Measurements from ENCODE around the gene RAP1GAP2. TPM values are rescaled to one million over a fixed set of nuclear protein-coding genes. Genes with fewer than 3 reads are reported as not detected.

RAP1GAP2 gene
- total and polyA plus RNA-seq, 2 experiments from 2014 or later: 0.74 to 3.8 TPM

DNA sequence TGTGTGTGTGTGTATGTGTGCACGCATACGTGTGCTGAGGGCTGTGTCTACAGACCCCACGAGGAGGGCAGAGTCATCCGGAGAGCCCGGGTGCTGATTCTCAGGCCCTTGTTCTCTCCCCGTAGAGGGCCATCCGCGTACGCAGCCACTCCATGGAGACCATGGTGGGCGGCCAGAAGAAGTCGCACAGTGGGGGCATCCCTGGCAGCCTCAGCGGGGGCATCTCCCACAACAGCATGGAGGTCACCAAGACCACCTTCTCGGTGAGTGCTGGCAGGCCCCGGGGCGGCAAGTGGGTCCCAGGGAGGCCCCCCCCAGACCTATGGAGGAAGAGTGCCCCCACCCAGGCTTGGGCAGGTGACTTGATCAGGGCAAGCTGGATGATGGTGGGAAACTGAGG lies 221.7 kb downstream of the RAP1GAP2 start:
- DNase-seq: no peak
- Histone ChIP-seq H3K4me3 (no peak overlapping the region), H3K79me2 (ENCODE audit: insufficient read depth) (no peaks in the 10 kb centered on the region), H3F3A (ENCODE audit: insufficient read depth) (no peaks in the 10 kb centered on the region), H3K27me3 (replicated peaks; ENCODE audit: insufficient read depth) (no peaks in the 10 kb centered on the region), H4K20me1 (ENCODE audit: insufficient read depth) (no peaks in the 10 kb centered on the region), H3K9me3 (ENCODE audit: low read depth) (peaks cover 6% of the 10 kb centered on the region), H3K9me2 (ENCODE audit: insufficient read depth) (no peaks in the 10 kb centered on the region), H3K9ac (no peak overlapping the region), H2AFZ (no peak overlapping the region), H3K27ac (no peak overlapping the region), H3K4me2 (ENCODE audit: unreplicated experiment) (no peak overlapping the region), H3K4me1 (ENCODE audit: insufficient read depth) (no peaks in the 10 kb centered on the region), H3K36me3 (ENCODE audit: low read depth) (0 out of 2 replicates have a peak, but pooled peaks cover 6% of the 10 kb centered on the region)
- WGBS, 2 experiments (ENCODE audit: low coverage in 1 of 2, low lambda C conversion rate in 2 of 2, missing lambda C conversion rate in 2 of 2): 96 to 97% methylated on average over 11 to 14 of the region's 15 CpGs
- TF ChIP-seq EZH2 (IDR thresholded peaks at IDR 0.05; ENCODE audit: insufficient read depth, poor library complexity, severe bottlenecking) (no peak), EZH2phosphoT487 (IDR thresholded peaks at IDR 0.05; ENCODE audit: insufficient read depth, low read depth) (no peak)
- in situ Hi-C loops (cut with MboI): loop anchor here (10.0 kb wide), 1 partner anchor 193 kb away; no protein-coding TSS in a partner anchor

DNA sequence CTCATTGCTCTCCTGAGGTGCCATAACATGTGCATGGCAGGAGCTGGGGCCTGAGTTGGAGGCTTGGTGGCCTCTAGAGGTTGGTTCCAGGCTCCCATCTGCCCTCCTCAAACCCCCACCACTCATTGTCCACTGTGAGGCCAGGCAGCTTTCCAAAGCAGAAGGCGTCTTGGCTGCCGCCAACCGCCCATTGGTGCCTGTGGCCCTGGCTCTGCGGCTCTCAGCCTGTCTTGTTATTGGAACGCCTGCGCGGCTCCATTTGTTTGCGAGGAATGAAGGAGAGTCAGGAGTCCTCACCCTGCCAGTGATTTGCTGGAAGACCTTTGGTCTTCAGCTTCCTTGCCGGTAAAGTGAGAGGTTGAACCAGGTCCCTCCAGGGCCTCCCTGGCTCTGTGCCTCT lies 223.5 kb downstream of the RAP1GAP2 start:
- H3K27me3 ChIP-seq (replicated peaks; ENCODE audit: insufficient read depth): no peaks in the 10 kb centered on the region
- no peaks in the 10 kb centered on the region for H3F3A ChIP-seq (ENCODE audit: insufficient read depth)
- WGBS, 2 experiments (ENCODE audit: low coverage in 1 of 2, low lambda C conversion rate in 2 of 2, missing lambda C conversion rate in 2 of 2): 73 to 81% methylated on average over 8 to 9 of the region's 9 CpGs
- DNase-seq: no peak
- no peaks in the 10 kb centered on the region for H4K20me1 ChIP-seq (ENCODE audit: insufficient read depth)
- no peak overlapping the region for H3K9ac ChIP-seq
- no peak overlapping the region for H3K4me2 ChIP-seq (ENCODE audit: unreplicated experiment)
- in situ Hi-C loops (cut with MboI): loop anchor here (10.0 kb wide), 1 partner anchor 195 kb away; no protein-coding TSS in a partner anchor
- no peak overlapping the region for H2AFZ ChIP-seq
- H3K9me3 ChIP-seq (ENCODE audit: low read depth): peaks cover 6% of the 10 kb centered on the region
- H3K4me3 ChIP-seq: no peak overlapping the region
- H3K79me2 ChIP-seq (ENCODE audit: insufficient read depth): no peaks in the 10 kb centered on the region
- 0 out of 2 replicates have a peak, but pooled peaks cover 6% of the 10 kb centered on the region for H3K36me3 ChIP-seq (ENCODE audit: low read depth)
- H3K27ac ChIP-seq: no peak overlapping the region
- H3K9me2 ChIP-seq (ENCODE audit: insufficient read depth): no peaks in the 10 kb centered on the region
- TF ChIP-seq EZH2 (IDR thresholded peaks at IDR 0.05; ENCODE audit: insufficient read depth, poor library complexity, severe bottlenecking) (no peak), EZH2phosphoT487 (IDR thresholded peaks at IDR 0.05; ENCODE audit: insufficient read depth, low read depth) (no peak)
- H3K4me1 ChIP-seq (ENCODE audit: insufficient read depth): no peaks in the 10 kb centered on the region

DNA sequence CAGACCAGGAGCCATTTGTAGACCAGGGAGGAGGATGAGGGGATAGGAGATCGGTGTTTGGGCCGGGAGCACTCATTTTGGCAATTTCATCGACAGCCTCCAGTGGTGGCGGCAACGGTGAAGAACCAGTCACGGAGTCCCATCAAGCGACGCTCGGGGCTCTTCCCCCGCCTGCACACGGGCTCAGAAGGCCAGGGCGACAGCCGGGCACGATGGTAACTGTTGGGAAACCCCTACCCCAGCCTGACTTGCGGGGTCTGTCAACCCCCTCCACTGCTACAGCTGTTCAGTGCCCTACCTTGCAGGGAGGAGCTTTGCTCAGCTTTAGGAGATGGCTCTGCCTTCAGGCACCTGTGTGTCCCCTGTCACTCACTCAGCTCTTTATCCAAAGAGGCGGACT lies 224.1 kb downstream of the RAP1GAP2 start:
- 91 to 96% methylated on average over 15 to 16 of the region's 16 CpGs for WGBS, 2 experiments (ENCODE audit: low coverage in 1 of 2, low lambda C conversion rate in 2 of 2, missing lambda C conversion rate in 2 of 2)
- in situ Hi-C loops (cut with MboI): no loop called here
- no peak overlapping the region for H3K4me2 ChIP-seq (ENCODE audit: unreplicated experiment)
- no peaks in the 10 kb centered on the region for H3K27me3 ChIP-seq (replicated peaks; ENCODE audit: insufficient read depth)
- H3K4me3 ChIP-seq: no peak overlapping the region
- H3K9me3 ChIP-seq (ENCODE audit: low read depth): peaks cover 6% of the 10 kb centered on the region
- no peak overlapping the region for H3K27ac ChIP-seq
- no peak for TF ChIP-seq EZH2phosphoT487 (IDR thresholded peaks at IDR 0.05; ENCODE audit: insufficient read depth, low read depth)
- no peak for TF ChIP-seq EZH2 (IDR thresholded peaks at IDR 0.05; ENCODE audit: insufficient read depth, poor library complexity, severe bottlenecking)
- no peak overlapping the region for H3K9ac ChIP-seq
- no peaks in the 10 kb centered on the region for H3K79me2 ChIP-seq (ENCODE audit: insufficient read depth)
- no peaks in the 10 kb centered on the region for H3F3A ChIP-seq (ENCODE audit: insufficient read depth)
- no peaks in the 10 kb centered on the region for H3K4me1 ChIP-seq (ENCODE audit: insufficient read depth)
- no peak overlapping the region for H2AFZ ChIP-seq
- H3K36me3 ChIP-seq (ENCODE audit: low read depth): 0 out of 2 replicates have a peak, but pooled peaks cover 6% of the 10 kb centered on the region
- no peak for DNase-seq
- no peaks in the 10 kb centered on the region for H4K20me1 ChIP-seq (ENCODE audit: insufficient read depth)
- no peaks in the 10 kb centered on the region for H3K9me2 ChIP-seq (ENCODE audit: insufficient read depth)

DNA sequence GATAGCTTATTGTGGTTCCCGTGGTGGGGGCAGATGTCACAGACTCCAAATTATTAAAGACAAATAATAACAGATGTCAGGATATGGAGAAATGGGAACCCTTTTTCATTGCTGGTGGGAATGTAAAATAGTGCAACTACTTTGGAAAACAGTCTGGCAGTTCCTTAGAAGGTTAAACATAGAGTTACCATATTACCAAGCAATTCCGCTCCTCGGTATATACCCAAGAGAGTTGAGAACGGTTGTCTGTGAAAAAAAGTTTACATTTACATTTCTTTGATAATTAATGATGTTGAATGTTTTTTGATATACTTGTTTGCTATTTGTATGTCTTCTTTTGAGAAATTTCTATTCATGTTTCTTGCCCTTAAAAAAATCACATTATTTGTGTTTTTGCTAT lies 226.0 kb downstream of the RAP1GAP2 start:
- Histone ChIP-seq H3K9me3 (ENCODE audit: low read depth) (peaks cover 6% of the 10 kb centered on the region), H3K36me3 (ENCODE audit: low read depth) (0 out of 2 replicates have a peak, but pooled peaks cover 6% of the 10 kb centered on the region), H3K9ac (no peak overlapping the region), H3K9me2 (ENCODE audit: insufficient read depth) (no peaks in the 10 kb centered on the region), H3K4me2 (ENCODE audit: unreplicated experiment) (no peak overlapping the region), H3K4me1 (ENCODE audit: insufficient read depth) (no peaks in the 10 kb centered on the region), H2AFZ (no peak overlapping the region), H3K79me2 (ENCODE audit: insufficient read depth) (no peaks in the 10 kb centered on the region), H3K27ac (no peak overlapping the region), H3K27me3 (replicated peaks; ENCODE audit: insufficient read depth) (no peaks in the 10 kb centered on the region), H3F3A (ENCODE audit: insufficient read depth) (no peaks in the 10 kb centered on the region), H4K20me1 (ENCODE audit: insufficient read depth) (no peaks in the 10 kb centered on the region), H3K4me3 (no peak overlapping the region)
- DNase-seq: peak; percentile 20
- no peak for TF ChIP-seq EZH2 (IDR thresholded peaks at IDR 0.05; ENCODE audit: insufficient read depth, poor library complexity, severe bottlenecking)
- no peak for TF ChIP-seq EZH2phosphoT487 (IDR thresholded peaks at IDR 0.05; ENCODE audit: insufficient read depth, low read depth)
- WGBS, 2 experiments (ENCODE audit: low coverage in 1 of 2, low lambda C conversion rate in 2 of 2, missing lambda C conversion rate in 2 of 2): 52 to 63% methylated on average over 4 of the region's 4 CpGs
- in situ Hi-C loops (cut with MboI): no loop called here
